Glomerular endothelial cell (primary cell): ENCODE data around the gene SUN2. TPM values are rescaled to one million over a fixed set of nuclear protein-coding genes. Genes with fewer than 3 reads are reported as not detected.

Source experiments
- DNase-seq: peaks from one replicate; pipeline ENCODE4 v3.0.0-alpha.2; 2011; ENCODE audit warnings: low read depth, low spot score; ENCODE audit errors: extremely low read depth
- total RNA-seq: library from RNA; depleted of rRNA; stranded (reverse); fragments of >200 nt; gene quantifications from 2 replicates; pipeline ENCODE4 v1.2.3, GENCODE V29; 2015

Gene SUN2
- total RNA-seq, 1 donor from 2014 or later, result 153 TPM

DNA sequence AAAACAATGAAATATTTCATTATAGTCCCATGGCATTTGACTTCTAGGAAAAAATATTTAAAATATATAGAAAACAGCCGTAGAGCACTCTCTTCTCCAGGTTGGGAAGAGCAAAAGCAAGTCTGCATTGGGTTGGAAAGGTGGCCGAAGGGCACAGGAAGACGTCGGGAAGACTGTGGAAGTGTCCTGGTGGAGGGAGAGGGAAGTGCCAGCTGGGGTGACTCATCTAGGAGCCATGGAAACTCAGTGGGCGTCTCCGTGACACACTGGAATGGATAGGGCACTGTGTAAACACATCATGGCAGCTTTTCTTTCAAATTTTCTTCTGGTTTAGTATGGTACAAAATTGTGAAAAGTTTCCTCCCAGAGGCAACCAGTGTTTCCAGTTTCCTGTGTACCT, 37.4 kb downstream of the SUN2 start:
- DNase-seq, result no peak

- DNase-seq, result no peak
Measured at GRCh38 chr22:38717244-38717643, 38.6 kb downstream of the SUN2 start.

GRCh38 chr22:38716826-38717225, 39.0 kb downstream of the SUN2 start:
- DNase-seq, result no peak

DNA sequence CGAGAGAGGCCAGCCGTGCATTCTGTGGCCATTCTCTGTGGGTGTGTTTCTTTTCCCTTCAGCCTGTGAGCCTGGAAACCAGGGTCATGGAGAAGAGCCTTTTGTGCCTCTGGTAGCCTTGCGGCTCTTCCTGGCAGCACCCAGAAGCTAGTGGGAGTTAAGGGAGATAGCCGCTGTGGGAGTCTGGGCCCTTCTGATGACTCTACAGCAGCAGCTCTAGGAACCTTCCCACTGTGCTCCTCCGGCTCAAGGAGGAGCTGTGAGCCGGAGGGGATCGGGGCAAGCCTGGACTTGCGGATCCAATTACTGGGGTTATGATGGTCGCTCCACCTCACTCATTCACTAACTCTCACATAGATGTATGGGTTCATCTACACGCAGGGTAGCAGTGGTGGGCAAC, 39.5 kb downstream of the SUN2 start:
- no peak for DNase-seq

GRCh38 chr22:38715852-38716251, 39.9 kb downstream of the SUN2 start:
- no peak for DNase-seq

- DNase-seq, result no peak
Measured at GRCh38 chr22:38715176-38715764, 40.5 kb downstream of the SUN2 start.

GRCh38 chr22:38713921-38714320, 41.9 kb downstream of the SUN2 start:
- no peak for DNase-seq

GRCh38 chr22:38712486-38713207, 43.2 kb downstream of the SUN2 start:
- DNase-seq, result no peak

DNA sequence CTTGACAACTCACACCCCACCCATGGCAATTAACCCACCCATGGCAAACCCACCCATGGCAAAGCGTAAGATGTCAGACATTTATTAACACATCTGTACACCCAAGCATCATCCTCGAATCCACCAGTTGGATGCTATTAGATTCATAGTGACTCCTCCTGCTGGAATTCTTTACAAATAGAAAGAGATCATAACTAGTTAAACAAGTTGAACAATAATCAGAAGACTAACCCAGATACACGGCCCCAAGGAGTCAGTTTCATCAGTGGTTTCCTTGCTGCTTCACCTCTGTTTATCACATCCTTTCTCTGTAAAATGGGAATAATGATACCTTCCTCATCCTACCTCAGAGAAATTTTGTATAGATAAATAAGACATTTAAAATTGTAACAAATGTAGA, 44.9 kb downstream of the SUN2 start:
- DNase-seq, result no peak

DNA sequence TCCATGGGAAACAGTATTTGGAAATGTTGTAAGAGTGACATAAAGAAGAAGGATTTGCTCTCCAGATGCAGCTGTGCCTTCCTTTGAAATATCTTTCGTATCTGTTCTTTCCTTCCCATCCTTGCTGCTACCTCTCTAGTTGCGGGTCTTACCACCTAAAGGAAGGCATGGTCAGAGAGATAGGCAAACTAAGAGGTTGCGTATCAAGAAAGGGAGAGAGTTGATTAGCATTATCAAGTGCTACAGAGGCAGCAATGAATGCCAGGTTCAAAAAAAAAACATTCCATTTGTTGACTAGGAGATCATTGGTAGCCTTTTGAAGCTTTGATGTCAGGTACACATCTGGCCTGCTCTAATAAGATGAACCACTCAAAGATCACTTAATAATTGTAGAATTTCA, 45.4 kb downstream of the SUN2 start:
- no peak for DNase-seq

GRCh38 chr22:38709306-38709705, 46.5 kb downstream of the SUN2 start:
- DNase-seq, result no peak

DNA sequence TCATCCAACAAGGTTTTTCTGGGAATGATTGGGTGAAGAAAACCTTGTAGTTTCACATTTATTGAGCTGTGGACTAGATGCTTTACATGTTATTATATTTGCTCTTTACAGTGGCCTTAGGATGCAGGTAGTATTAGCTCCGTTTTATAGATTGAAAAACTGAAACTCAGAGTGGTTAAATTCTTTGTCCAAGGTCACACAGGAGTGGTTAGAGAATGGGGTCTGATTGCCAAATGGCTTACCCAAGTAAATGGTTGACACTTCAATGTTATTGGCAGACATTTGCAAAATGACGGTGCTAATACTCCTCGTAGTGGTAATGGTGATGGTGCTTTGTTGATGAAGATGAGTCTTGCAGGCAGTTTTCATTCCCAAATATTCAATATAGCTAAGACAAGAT, 47.8 kb downstream of the SUN2 start:
- no peak for DNase-seq

DNA sequence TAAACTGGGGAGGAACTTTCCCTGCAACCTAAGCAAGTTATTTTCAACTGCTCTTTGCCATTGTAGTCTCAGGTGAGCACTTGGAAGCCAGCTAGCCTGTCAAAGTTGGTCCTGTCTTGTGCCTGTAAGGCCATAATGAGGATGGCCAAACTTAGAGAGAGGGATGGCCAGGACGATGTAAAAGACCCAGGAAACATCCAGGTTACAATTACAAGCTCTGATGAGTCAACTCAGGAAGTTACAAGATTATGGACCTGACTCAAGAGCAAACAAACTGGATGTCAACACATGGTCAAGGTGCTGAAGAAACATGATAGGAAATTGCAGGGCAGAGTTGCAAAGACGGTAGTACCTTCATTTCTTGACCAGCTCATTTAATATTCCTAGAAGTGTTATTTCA, 48.5 kb downstream of the SUN2 start:
- DNase-seq, result no peak

DNA sequence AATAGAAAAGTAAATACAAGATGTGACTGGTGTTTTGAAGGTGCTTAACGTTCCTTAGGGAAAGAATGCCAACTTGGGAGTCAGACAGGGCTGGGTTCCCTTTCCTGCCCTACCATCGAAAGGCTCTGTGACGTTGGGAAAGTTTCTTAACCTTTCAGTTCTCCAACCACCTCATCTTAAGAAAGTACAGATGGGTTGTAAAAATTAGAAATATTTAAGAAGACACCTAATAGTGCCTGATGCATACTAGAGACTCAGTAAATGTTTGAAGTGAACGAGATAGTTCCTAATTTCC, 49.0 kb downstream of the SUN2 start:
- no peak for DNase-seq

DNA sequence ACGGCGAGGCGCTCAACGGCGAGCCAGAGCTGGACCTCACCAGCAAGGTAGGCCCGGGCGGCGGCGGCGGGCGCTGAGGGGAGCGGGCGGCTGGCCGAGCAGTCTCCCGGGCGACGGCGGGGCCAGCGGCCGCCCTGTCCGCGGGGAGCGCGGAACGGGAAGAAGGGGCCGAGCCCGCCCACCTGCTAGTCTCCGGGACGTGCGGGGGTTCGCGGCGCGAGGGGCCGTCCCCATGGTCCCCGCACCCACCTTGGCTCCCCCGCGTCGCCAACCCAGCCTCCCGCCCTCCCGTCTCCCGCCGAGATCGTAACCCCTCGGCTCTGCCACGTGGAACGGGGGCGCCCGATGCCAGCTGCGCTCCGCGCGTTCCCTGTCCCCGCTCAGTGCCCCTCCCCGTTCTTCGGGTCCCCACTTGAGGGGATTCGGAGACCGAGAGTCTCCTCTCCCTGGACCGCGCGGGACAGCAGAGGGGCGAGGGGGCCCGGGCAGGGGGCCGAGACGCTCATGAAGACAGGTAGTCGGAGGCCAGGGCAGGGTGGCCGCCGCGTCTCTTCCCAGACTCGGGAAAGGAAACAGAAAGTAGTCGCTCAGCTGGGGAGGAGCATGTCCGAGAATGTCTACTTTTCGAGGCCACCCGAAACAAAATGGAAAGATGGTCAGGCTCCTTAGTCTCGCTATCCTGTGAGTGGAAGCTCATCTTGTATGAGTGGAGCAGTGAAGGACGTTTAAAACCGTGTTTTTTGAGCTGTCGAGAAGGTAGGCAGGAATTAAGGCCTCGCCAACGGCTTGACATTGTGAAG, 49.5 kb downstream of the SUN2 start:
- DNase-seq, result no peak

DNA sequence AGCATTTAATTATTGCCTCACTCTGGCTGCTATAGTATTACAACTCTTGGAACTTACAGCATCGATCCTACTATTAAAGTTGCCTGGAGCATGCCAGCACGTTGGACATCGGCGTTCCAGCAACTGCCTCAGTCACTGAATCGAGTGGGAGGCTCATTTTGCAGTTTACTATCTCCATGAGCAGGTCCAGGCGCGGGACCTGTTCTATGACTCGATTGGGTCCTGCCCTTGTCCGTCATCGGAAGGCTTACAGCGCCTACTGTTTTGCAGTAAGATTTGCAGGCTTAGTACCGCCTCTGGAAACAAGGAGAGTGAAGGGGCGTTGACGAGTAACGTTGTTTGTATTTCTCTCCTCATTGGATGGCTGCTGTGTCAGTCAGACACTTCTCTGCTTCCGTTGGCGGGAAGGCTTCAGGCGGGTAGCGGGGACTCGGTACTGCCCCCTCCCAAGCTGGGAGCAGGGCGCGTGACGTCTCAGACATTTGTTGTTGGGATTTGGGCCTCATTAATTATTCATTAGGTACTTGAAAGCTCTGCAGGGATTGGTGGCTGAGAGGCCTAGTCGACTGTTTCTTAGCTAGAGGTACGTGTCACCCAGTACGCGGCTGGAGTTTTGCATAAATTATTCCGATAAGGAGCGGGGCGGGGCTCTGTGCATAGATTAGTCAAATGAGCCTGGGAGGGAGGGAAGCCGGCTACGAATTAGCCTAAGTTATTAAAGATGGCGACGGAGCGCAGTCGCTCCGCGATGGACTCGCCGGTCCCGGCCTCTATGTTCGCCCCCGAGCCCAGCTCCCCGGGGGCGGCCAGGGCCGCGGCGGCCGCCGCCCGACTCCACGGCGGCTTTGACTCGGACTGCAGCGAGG, 50.3 kb downstream of the SUN2 start, which contains the start of gene GTPBP1:
Gene GTPBP1, plus strand, starts transcription at position 710 of the 866 bp plus-strand sequence. Its CDS starts 12 bp downstream, at position 722.
- peak; percentile 100 for DNase-seq

GRCh38 chr22:38704654-38705234, 51.1 kb downstream of the SUN2 start:
- DNase-seq, result no peak

DNA sequence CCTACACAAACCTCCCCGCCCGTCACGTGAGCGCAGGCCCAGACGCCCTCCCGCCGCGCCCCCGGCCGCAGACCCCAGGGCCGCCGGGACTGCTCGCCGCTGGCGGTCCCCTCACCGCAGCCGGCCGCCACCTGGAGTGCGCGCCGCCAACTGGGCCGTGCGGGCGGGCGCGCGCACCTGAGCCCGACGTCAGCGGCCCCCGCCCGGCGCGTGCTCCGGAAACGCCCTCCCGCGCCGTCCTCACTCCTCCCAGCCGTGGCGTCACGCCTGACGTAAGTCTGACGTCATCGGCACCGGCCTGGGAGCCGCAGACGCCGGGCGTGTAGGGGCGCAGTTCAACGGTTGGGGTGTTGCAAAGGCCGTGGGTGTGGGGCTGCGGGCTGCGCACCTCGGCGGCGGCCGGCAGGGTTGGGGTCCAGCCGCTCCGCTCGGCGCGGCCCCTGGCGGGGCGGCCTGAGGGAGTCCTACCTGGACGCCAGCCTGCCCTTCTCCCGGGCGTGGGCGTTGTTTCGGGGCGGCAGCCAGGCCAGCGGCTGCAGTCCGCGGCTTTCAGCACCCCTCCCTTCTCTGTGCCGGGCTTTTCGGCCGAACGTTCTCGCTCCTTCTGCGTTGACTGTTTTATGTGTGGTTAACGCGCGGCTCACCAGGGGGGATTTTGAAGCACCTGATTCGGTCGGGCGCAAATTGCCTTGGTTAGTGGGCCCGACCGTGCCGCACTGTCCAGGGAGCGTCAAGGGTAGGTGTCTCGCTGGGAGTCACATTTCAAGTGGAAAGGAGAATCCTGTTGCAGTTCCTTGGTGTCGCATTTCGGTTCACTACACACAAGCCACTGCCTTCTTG, 54.8 kb downstream of the SUN2 start, which contains the start of gene JOSD1:
Gene JOSD1, minus strand, starts transcription at position 155 of the 840 bp plus-strand sequence. CDS start 956 bp downstream, outside the sequence.
- no peak for DNase-seq

DNA sequence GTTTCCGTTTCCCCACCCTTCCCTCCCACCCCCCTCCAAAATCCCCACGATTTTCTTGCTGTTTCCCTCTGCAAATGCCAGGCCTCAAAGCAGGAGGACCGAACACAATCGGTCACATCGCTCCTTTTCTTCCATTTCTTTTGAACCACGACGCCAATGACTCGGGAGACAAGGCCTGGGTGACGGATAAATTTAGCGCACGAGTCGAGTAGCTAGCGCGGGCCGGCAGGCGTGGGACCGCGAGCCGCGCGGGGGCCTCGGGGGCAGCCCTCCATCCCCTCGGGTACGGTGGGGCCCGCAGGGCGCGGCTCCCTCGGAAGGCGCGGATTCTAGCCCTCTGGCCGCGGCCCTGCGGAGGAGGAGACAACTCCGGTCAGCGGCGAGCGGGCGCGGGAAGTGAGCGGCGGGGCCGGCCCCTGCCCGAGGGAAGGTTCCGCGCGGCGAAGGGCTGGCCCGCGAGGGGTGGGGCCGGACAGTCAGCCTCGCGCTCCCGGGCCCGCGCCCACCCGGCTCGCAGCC, 55.5 kb downstream of the SUN2 start:
- no peak for DNase-seq
